GM06990 (cell line): Measurements from ENCODE around the gene ADAMTS2.

Experiments used
- DNase-seq: peaks from one replicate; pipeline ENCODE4 v3.0.0-alpha.2; 2011; ENCODE audit not compliant: insufficient read length; ENCODE audit errors: extremely low read depth
- H3K27me3 ChIP-seq: replicated peaks from 2 replicates; pipeline ENCODE4 v1.6.0; 2011; ENCODE audit warnings: low read length; ENCODE audit not compliant: control insufficient read depth, insufficient read depth
- H3K36me3 ChIP-seq: 2 replicates; pipeline ENCODE4 v1.5.1; 2011; ENCODE audit warnings: low read length; ENCODE audit not compliant: control insufficient read depth, insufficient read depth
- H3K4me3 ChIP-seq: replicated peaks from 2 replicates; pipeline ENCODE4 v1.5.1; 2011; ENCODE audit warnings: low read depth, mild to moderate bottlenecking, control low read depth, low read length
- CTCF ChIP-seq: IDR thresholded peaks from 2 replicates; pipeline ENCODE4 v1.5.1; 2011; ENCODE audit warnings: low read length, control low read depth, mild to moderate bottlenecking, inconsistent platforms; ENCODE audit not compliant: insufficient read depth, poor library complexity, severe bottlenecking

The ADAMTS2 gene

GRCh38 chr5:179297026-179297425 lies 48.2 kb downstream of the ADAMTS2 start:
- no peak for TF ChIP-seq CTCF
- Histone ChIP-seq H3K4me3 (no peak overlapping the region), H3K27me3 (no peaks in the 10 kb centered on the region), H3K36me3 (no peaks in the 10 kb centered on the region)
- no peak for DNase-seq

DNA sequence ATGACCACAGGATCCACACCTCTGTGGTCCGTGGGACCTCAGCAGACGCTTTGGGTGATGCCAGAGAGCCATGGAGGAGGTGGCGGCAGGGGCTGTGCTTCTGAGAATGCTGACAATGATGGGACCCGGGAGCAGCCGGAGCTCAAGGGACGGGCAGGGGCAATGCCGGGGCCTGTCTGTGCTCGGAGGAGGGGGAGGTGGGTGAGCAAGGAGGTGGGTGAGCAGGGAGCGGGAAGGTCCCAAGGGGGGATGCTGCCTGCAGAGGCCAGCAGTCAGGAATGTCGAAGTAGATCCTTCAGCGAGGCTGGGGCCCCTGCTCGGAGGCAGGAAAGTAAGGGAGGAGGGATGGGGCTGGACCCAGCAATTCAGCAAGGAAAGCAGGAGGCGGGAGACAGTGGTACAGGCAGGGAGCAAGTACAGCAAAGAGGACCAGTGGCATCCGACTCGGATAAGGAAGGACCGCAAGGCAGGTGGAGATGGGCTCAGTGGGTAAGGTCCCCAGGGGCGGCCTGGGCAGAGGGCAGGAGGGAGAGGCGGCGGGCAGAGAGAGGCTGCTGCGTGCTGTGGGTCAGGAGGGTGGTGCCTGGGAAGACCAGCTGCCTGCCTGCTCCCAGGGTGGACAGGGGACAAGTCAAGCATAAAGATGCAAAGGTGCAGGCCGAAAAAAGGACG lies 49.0 kb downstream of the ADAMTS2 start:
- no peaks in the 10 kb centered on the region for H3K27me3 ChIP-seq
- H3K4me3 ChIP-seq = no peak overlapping the region
- DNase-seq = no peak
- H3K36me3 ChIP-seq = no peaks in the 10 kb centered on the region
- TF ChIP-seq CTCF = no peak

GRCh38 chr5:179295778-179296149 lies 49.5 kb downstream of the ADAMTS2 start:
- no peak for DNase-seq
- no peak for TF ChIP-seq CTCF
- Histone ChIP-seq H3K4me3 (no peak overlapping the region), H3K36me3 (no peaks in the 10 kb centered on the region), H3K27me3 (no peaks in the 10 kb centered on the region)

GRCh38 chr5:179294891-179295777 lies 50.1 kb downstream of the ADAMTS2 start:
- no peak overlapping the region for H3K4me3 ChIP-seq
- no peak for TF ChIP-seq CTCF
- no peak for DNase-seq
- H3K36me3 ChIP-seq = no peaks in the 10 kb centered on the region
- no peaks in the 10 kb centered on the region for H3K27me3 ChIP-seq

DNA sequence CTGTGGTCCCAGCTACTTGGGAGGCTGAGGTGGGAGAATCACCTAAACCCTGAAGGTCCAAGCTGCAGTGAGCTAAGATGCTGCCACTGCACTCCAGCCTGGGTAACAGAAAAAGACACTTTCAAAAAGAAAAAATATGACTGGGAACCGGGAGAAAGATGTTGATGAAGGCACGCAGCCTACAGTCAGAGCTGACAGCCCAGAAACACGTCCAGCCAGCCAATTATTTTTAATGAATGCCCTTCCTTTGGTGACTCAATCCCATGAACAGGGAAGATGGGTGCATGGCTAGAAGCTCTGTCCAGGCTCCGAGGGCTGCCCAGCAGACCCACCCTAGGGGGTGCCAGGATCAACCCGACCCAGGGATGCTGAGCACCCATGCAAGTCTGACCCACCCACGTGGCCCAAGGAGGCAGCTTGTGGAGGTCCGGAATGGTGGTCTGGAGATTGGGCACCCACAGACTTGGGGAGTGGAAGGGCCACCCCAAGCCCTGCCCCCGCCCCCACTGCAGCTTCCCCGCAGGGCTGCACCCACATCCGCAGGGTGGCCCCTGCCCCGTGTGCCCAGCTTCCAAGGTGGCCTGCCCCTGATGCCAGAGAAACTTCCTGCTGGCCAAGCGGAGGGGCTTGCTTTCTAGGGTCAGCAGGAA lies 51.0 kb downstream of the ADAMTS2 start:
- H3K27me3 ChIP-seq = no peaks in the 10 kb centered on the region
- DNase-seq = no peak
- no peaks in the 10 kb centered on the region for H3K36me3 ChIP-seq
- no peak for TF ChIP-seq CTCF
- H3K4me3 ChIP-seq = no peak overlapping the region
